Gastrocnemius medialis (tissue), 4 donors: ENCODE results near the gene GATA2.

Experiments
- POLR2A ChIP-seq, 2 donors: fragments of 450-650 bp; IDR thresholded peaks; one replicate each; pipeline ENCODE4 v1.6.1; 2017; ENCODE audit warnings: antibody characterized with exemption in 2 of 2, mild to moderate bottlenecking in 2 of 2, moderate library complexity in 2 of 2
- TF ChIP-seq, protein P1 (sequence below), 5 experiments: fragments of 450-650 bp in 3 of 5; fragments of 200-600 bp in 2 of 5; sonication (generic) in 2 of 5; IDR thresholded peaks in 4 of 5; conservative IDR thresholded peaks in 1 of 5; 1 replicate in 4 of 5; 2 replicates in 1 of 5; pipeline ENCODE4 v1.5.1; 2016 to 2019; ENCODE audit warnings: antibody characterized with exemption in 5 of 5, mild to moderate bottlenecking in 3 of 5, moderate library complexity in 3 of 5

DNA sequence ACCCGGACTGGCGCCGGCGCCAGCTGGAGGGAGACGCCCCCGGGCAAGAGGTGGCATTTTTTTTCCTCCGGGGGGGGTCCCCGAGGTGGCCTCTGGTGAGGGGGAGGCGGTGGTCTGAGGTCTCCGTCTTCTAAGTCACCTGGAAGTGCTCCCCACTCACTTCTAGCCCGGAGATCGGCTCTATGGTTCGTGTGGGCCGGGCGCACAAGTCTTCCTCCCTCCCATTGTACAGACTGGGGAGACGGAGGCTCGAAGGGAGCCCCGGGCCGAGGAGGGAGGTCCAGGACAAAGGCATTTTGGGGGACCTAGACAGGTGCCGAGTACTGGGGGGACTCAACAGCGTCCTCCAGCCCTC is 4.4 kb downstream of the GATA2 start:
- no peak for TF ChIP-seq POLR2A (IDR thresholded peaks at IDR 0.05)
- TF ChIP-seq, protein P1, sequence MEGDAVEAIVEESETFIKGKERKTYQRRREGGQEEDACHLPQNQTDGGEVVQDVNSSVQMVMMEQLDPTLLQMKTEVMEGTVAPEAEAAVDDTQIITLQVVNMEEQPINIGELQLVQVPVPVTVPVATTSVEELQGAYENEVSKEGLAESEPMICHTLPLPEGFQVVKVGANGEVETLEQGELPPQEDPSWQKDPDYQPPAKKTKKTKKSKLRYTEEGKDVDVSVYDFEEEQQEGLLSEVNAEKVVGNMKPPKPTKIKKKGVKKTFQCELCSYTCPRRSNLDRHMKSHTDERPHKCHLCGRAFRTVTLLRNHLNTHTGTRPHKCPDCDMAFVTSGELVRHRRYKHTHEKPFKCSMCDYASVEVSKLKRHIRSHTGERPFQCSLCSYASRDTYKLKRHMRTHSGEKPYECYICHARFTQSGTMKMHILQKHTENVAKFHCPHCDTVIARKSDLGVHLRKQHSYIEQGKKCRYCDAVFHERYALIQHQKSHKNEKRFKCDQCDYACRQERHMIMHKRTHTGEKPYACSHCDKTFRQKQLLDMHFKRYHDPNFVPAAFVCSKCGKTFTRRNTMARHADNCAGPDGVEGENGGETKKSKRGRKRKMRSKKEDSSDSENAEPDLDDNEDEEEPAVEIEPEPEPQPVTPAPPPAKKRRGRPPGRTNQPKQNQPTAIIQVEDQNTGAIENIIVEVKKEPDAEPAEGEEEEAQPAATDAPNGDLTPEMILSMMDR (IDR thresholded peaks at IDR 0.05 in 4 of 5, conservative IDR thresholded peaks at IDR 0.05 in 1 of 5) = no peak
